Ascending aorta (tissue), 2 donors: ENCODE data around the gene APOO. TPM values are rescaled to one million over a fixed set of nuclear protein-coding genes. Genes with fewer than 3 reads are reported as not detected.

ENCODE experiments used
- DNase-seq, 2 donors: peaks; one replicate each; pipeline ENCODE4 v3.0.0-alpha.2; 2019; ENCODE audit warnings: low spot score in 2 of 2
- H3K27ac ChIP-seq, 2 donors: fragments of 200-600 bp; sonication (generic); one replicate each; pipeline ENCODE4 v1.5.1; 2016 to 2017; ENCODE audit warnings: mild to moderate bottlenecking in 1 of 2
- H3K27me3 ChIP-seq: fragments of 200-600 bp; sonication (generic); one replicate; pipeline ENCODE4 v1.5.1; 2017
- H3K36me3 ChIP-seq, 2 donors: fragments of 200-600 bp; sonication (generic); one replicate each; pipeline ENCODE4 v1.5.1; 2016
- H3K4me1 ChIP-seq, 2 donors: fragments of 200-600 bp; sonication (generic); one replicate each; pipeline ENCODE4 v1.5.1; 2016 to 2017; ENCODE audit warnings: mild to moderate bottlenecking in 1 of 2
- H3K4me3 ChIP-seq, 2 donors: fragments of 200-600 bp; sonication (generic); one replicate each; pipeline ENCODE4 v1.5.1; 2016 to 2017; ENCODE audit warnings: mild to moderate bottlenecking in 1 of 2
- H3K9me3 ChIP-seq, 2 donors: fragments of 200-600 bp; sonication (generic); one replicate each; pipeline ENCODE4 v1.5.1; 2016
- CTCF ChIP-seq, 3 experiments: fragments of 200-600 bp in 2 of 3; fragments of 450-650 bp in 1 of 3; sonication (generic) in 2 of 3; IDR thresholded peaks; one replicate each; pipeline ENCODE4 v1.5.1; 2016 to 2019; ENCODE audit warnings: antibody characterized with exemption in 3 of 3, mild to moderate bottlenecking in 1 of 3, moderate library complexity in 1 of 3
- intact Hi-C: fragments of 100-400 bp; cut with DNase I; formaldehyde crosslinking; loops from one replicate; pipeline ENCODE4 v1.15.1; 2023
- total RNA-seq: library from RNA; depleted of rRNA; stranded (reverse); fragments of >200 nt; gene quantifications from one replicate; pipeline ENCODE4 v1.1.0, GENCODE V29; 2016

APOO gene
- total RNA-seq = not detected

- TF ChIP-seq CTCF (IDR thresholded peaks at IDR 0.05) = peak; percentile 59 to 88 (median 76)
- intact Hi-C loops = loop anchor here (1.0 to 10.0 kb wide), 6 partner anchors 118 to 587 kb away; partner anchors contain the start of genes ACOT9, EIF2S3 and PRDX4
- peak; percentile 58 to 94 for DNase-seq
- Histone ChIP-seq H3K27ac (peak within 1 kb of the TSS; percentile 78), H3K4me1 (no peaks in the 10 kb centered on the region), H3K36me3 (no peaks in the 10 kb centered on the region), H3K4me3 (peak within 1 kb of the TSS; percentile 54 to 66), H3K27me3 (no peaks in the 10 kb centered on the region), H3K9me3 (no peaks in the 10 kb centered on the region)
These were observed at the start of gene APOO, which contains the start of gene CXorf58 for GRCh38 chrX:23907498-23908218. APOO (minus strand) TSS chrX:23907938; CDS start chrX:23907702, 236 bp downstream. CXorf58 (plus strand) TSS chrX:23908006; CDS start chrX:23910303, 2,297 bp downstream.

GRCh38 chrX:23954396-23954795, 46.7 kb upstream of the APOO start:
- DNase-seq = no peak
- Histone ChIP-seq H3K27me3 (no peaks in the 10 kb centered on the region), H3K4me3 (no peak overlapping the region), H3K27ac (no peak overlapping the region), H3K4me1 (no peaks in the 10 kb centered on the region), H3K9me3 (no peaks in the 10 kb centered on the region), H3K36me3 (no peaks in the 10 kb centered on the region)
- TF ChIP-seq CTCF (IDR thresholded peaks at IDR 0.05) = no peak
- intact Hi-C loops = no loop called here

- Histone ChIP-seq H3K9me3 (no peaks in the 10 kb centered on the region), H3K27ac (no peak overlapping the region), H3K4me3 (no peak overlapping the region), H3K4me1 (no peaks in the 10 kb centered on the region), H3K36me3 (no peaks in the 10 kb centered on the region), H3K27me3 (no peaks in the 10 kb centered on the region)
- TF ChIP-seq CTCF (IDR thresholded peaks at IDR 0.05) = no peak
- no peak for DNase-seq
- intact Hi-C loops = no loop called here
These were observed 46.2 kb upstream of the APOO start for GRCh38 chrX:23953908-23954269.

- intact Hi-C loops = no loop called here
- peak overlapping the region; percentile 6 to 15 for H3K4me3 ChIP-seq
- DNase-seq = no peak
- H3K27ac ChIP-seq = no peak overlapping the region
- no peak for TF ChIP-seq CTCF (IDR thresholded peaks at IDR 0.05)
- H3K4me1 ChIP-seq = no peaks in the 10 kb centered on the region
- H3K27me3 ChIP-seq = no peaks in the 10 kb centered on the region
- no peaks in the 10 kb centered on the region for H3K36me3 ChIP-seq
- no peaks in the 10 kb centered on the region for H3K9me3 ChIP-seq
These were observed 45.5 kb upstream of the APOO start for GRCh38 chrX:23952984-23953907.

GRCh38 chrX:23952391-23952790, 44.7 kb upstream of the APOO start:
- no peak for TF ChIP-seq CTCF (IDR thresholded peaks at IDR 0.05)
- DNase-seq = no peak
- no peaks in the 10 kb centered on the region for H3K36me3 ChIP-seq
- no peak overlapping the region for H3K27ac ChIP-seq
- intact Hi-C loops = no loop called here
- no peak overlapping the region for H3K4me3 ChIP-seq
- no peaks in the 10 kb centered on the region for H3K9me3 ChIP-seq
- no peaks in the 10 kb centered on the region for H3K4me1 ChIP-seq
- H3K27me3 ChIP-seq = no peaks in the 10 kb centered on the region
